GM20431 (cell line): Measurements from ENCODE around the gene GRB10.

Source experiments
- in situ Hi-C: fragments of 300-500 bp; cut with MseI, MboI; formaldehyde crosslinking; loops from one replicate; pipeline ENCODE4 v1.15.0; 2020; ENCODE audit warnings: low sequenced_read_pairs; ENCODE audit not compliant: unreplicated experiment

The GRB10 gene

GRCh38 chr7:50805447-50806125 is 22.9 kb upstream of the GRB10 start:
- in situ Hi-C loops: no loop called here

DNA sequence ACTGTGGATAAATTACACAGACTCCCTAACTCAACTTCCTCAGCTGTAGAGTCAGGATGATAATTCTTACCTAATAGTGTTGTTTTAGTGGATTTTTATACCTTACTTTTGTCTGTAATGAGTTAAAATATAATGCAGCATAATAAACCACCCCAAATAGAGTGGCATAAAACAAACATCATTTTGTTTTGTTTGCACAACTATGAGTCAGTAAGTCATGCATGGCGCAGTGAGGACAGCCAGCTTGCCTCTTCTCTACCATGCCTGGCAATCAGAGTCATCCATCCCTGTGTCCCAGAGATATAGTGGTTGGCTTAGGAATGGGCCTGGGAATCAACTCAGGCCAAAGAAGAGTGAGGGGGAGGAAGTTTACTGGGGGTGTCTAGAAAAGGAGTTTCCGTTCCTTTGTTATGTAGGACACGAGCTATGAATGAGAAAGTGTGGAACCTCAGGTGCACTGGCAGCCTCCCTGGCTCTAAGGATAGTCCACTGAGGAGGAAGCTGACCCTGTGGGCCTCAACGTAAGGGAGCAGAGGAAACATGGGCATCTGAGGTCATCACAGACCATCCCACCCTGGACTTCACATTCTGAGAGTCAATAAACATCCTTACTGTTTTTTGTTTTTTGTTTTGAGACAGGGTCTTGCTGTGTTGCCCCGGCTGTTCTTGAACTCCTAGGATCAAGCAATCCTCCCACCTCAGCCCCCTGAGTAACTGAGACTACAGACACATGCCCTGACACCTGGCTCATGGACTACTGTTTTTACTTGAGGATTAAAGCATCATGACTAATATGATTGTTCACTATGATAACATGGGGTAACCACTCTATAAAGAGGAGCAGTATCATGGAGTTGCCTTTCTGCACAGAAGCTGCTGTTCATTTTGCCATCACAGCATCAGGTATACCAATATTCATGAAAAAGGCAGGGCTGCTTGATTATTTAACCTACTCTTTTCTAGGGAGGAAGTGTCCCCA is 21.0 kb upstream of the GRB10 start:
- in situ Hi-C loops: no loop called here

- in situ Hi-C loops: no loop called here
Measured at GRCh38 chr7:50801907-50802306, 19.2 kb upstream of the GRB10 start.

GRCh38 chr7:50799873-50800272 is 17.2 kb upstream of the GRB10 start:
- in situ Hi-C loops: no loop called here

- in situ Hi-C loops: no loop called here
Measured at GRCh38 chr7:50798126-50798525, 15.4 kb upstream of the GRB10 start.

- in situ Hi-C loops: no loop called here
Measured at GRCh38 chr7:50795831-50796230, 13.1 kb upstream of the GRB10 start.

GRCh38 chr7:50795253-50795652 is 12.6 kb upstream of the GRB10 start:
- in situ Hi-C loops: no loop called here

DNA sequence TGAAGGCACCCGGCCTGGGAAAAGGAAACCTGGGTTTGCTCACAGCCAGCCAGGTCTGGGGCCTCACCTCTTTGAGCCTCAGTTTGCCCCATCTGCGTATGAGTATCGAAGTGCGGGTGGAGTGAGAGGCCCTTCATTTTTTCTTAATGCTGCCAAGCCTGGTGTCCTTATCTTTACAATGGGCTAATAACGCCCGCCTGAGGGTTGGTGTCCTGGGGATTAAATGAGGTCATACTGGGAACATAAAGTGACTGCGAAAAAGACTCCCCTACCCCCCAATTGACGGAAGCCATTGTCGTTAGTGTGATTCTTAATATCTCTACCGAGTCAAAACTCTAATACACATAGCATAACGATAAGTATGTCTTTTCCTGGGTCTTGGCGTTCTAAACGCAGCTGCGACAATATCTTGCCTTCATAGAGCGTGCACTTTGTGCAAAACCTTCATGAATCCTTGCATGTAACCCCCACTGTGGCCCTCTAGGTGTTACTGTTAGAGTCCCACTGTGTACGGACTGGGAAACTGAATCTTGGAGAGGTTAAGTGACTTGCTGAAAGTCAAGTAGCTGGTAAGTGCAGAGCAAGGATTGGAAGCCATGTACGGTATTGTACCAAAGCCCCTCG is 11.4 kb upstream of the GRB10 start:
- in situ Hi-C loops: no loop called here

GRCh38 chr7:50793120-50793946 is 10.6 kb upstream of the GRB10 start:
- in situ Hi-C loops: no loop called here

GRCh38 chr7:50792342-50793119 is 9.8 kb upstream of the GRB10 start:
- in situ Hi-C loops: no loop called here

GRCh38 chr7:50791938-50792341 is 9.2 kb upstream of the GRB10 start:
- in situ Hi-C loops: no loop called here

DNA sequence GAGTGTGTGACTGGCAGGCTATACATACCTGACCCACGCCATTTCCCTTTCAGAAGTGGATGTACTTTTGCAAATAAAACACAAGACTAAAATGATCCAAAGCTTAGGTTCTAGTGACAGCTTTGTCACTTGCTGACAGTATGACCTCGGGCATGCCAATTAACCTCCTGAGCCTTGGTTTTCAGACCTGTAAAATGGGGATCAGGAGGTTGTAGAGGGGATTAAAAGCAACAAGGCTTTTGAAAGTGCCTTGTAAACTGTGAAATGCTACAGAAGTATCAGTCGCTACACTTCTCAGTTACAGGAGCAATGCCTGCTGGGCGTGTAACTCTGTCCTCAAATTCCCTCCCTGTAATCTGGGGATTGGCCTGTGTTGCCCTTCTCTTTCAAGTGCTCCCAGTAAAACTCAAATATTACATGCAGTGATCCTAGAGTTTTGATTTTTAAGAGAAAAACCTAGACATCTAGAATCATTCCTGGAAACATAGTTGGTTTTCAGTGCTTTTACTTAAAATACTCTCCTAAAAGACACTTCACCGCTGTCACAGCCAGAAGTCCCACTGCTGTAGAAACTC is 8.8 kb upstream of the GRB10 start:
- in situ Hi-C loops: no loop called here

GRCh38 chr7:50790381-50790780 is 7.7 kb upstream of the GRB10 start:
- in situ Hi-C loops: no loop called here

DNA sequence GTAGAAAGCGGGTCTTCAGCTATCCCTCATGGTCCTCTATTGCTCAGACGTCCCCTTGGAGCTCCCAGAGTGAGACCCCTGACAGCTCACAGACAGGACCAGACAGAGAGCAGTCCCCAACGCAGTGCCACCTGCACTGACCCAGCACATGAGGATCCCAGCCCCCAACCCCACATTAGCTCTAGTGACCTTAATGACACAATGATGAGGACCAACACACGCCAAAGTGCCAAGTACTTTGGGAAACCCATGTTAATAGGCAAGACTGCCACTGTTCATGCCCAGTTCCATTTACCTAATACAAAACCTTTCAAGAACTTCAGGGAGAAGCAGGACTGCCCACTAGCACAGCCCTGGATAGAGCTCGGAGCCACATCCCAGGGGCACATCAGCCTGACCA is 5.7 kb upstream of the GRB10 start:
- in situ Hi-C loops: no loop called here

DNA sequence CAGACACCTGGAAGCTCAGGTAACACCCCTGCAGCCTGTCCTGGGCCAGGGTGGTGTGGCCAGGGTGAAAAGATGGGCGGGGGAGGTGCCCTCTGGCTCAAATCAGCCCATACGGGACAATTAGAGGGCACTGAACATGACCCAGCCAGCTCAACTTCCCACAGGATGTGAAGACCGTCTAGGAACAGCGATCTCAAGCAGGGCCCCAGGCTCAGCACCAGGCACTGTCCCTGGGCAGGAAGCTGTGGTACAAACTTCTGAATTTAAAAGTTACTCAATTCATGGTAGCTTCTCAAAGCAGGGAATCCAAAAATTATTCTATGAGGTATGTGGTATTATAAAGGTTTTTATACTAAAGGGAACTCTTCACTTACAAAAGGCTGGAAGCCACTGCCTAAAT is 5.1 kb upstream of the GRB10 start:
- in situ Hi-C loops: no loop called here

DNA sequence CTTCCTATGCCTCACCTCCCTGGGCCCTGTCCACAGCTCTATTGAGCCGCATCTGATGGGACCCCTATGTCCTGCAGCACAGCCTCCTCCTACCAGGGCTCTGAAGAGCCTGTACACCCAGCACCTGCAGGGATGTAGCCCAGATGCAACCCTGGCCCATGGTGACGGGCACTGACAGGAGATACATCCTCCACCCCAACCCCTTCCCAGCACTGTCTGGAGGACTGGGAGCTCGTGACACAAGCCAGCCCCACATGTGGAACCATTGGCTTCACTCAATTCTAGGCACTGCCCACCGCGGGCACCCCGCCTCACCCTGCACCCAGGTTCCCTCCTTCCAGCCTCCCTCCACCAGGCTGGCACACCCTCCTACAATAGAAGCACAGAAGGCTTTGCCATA is 2.6 kb upstream of the GRB10 start:
- in situ Hi-C loops: no loop called here

- in situ Hi-C loops: no loop called here
Measured at GRCh38 chr7:50783801-50784507, 1.3 kb upstream of the GRB10 start.

DNA sequence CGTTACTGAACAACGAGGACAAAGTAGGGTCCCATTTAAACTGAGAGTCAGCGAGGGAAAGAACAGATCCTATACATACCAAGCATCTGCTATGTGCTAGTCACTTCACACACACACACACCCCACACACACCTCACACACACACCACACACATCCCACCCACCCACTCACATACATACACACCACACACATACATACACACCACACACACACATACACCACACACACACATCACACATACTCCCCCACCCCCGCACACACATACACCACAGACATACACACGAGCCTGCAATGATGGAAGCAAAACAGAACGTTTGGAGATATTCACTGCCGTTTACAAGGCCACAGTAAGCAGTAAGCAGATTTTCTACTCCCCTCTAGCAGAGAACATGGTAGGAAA is 607 bp upstream of the GRB10 start:
- in situ Hi-C loops: no loop called here
